GM23338 (cell line): ENCODE data around the gene ADRA2A. TPM values are rescaled to one million over a fixed set of nuclear protein-coding genes. Genes with fewer than 3 reads are reported as not detected.

ENCODE experiments used
- ATAC-seq: fragments of 200-7000 bp; cut with Tn5 transposase; 3 replicates; pipeline ENCODE4 v1.9.1; 2020
- DNase-seq: peaks from one replicate; pipeline ENCODE4 v3.0.0-alpha.2; 2015; ENCODE audit warnings: low spot score
- H2AFZ ChIP-seq: fragments of 200-600 bp; sonication (generic); 2 replicates; pipeline ENCODE4 v1.8.0; 2016; ENCODE audit warnings: antibody characterized with exemption, mild to moderate bottlenecking, moderate library complexity
- H3F3A ChIP-seq: fragments of 200-600 bp; sonication (generic); replicated peaks from 2 replicates; pipeline ENCODE4 v1.8.0; 2017; ENCODE audit warnings: antibody characterized with exemption, mixed run types, low read depth
- H3K27ac ChIP-seq: fragments of 200-600 bp; sonication (generic); 2 replicates; pipeline ENCODE4 v1.6.1; 2016; ENCODE audit warnings: low read depth
- H3K27me3 ChIP-seq: fragments of 200-600 bp; sonication (generic); 2 replicates; pipeline ENCODE4 v1.8.0; 2016; ENCODE audit warnings: mild to moderate bottlenecking, mixed run types, moderate library complexity; ENCODE audit not compliant: insufficient read depth
- H3K36me3 ChIP-seq: fragments of 200-600 bp; sonication (generic); 2 replicates; pipeline ENCODE4 v1.8.0; 2016; ENCODE audit warnings: mild to moderate bottlenecking; ENCODE audit not compliant: insufficient read depth
- H3K4me1 ChIP-seq: fragments of 200-600 bp; sonication (generic); 2 replicates; pipeline ENCODE4 v1.8.0; 2016; ENCODE audit warnings: mild to moderate bottlenecking, moderate library complexity; ENCODE audit not compliant: insufficient read depth
- H3K4me2 ChIP-seq: fragments of 200-600 bp; sonication (generic); 2 replicates; pipeline ENCODE4 v1.7.1; 2017; ENCODE audit warnings: mixed run types
- H3K4me3 ChIP-seq: fragments of 200-600 bp; sonication (generic); 2 replicates; pipeline ENCODE4 v1.6.1; 2016; ENCODE audit warnings: mixed run types
- H3K79me2 ChIP-seq: fragments of 200-600 bp; sonication (generic); replicated peaks from 2 replicates; pipeline ENCODE4 v1.8.0; 2017; ENCODE audit warnings: mild to moderate bottlenecking; ENCODE audit not compliant: insufficient read depth
- H3K9me2 ChIP-seq: fragments of 200-600 bp; sonication (generic); 2 replicates; pipeline ENCODE4 v1.8.0; 2017; ENCODE audit not compliant: insufficient read depth
- H4K20me1 ChIP-seq: fragments of 200-600 bp; sonication (generic); replicated peaks from 2 replicates; pipeline ENCODE4 v1.8.0; 2017; ENCODE audit warnings: mild to moderate bottlenecking; ENCODE audit not compliant: insufficient read depth
- H3K27ac Mint-ChIP-seq: 2 replicates; pipeline ENCODE4 v1.8.0; 2020; ENCODE audit warnings: inconsistent platforms, mild to moderate bottlenecking, moderate library complexity, mixed read lengths
- H3K27me3 Mint-ChIP-seq: 3 replicates; pipeline ENCODE4 v1.8.0; 2022; ENCODE audit warnings: low read depth, mild to moderate bottlenecking, moderate library complexity, mixed read lengths, inconsistent platforms; ENCODE audit not compliant: insufficient read depth, poor library complexity
- H3K36me3 Mint-ChIP-seq: 3 replicates; pipeline ENCODE4 v1.8.0; 2021; ENCODE audit warnings: low read depth, mild to moderate bottlenecking, inconsistent platforms, moderate library complexity, mixed read lengths
- H3K4me1 Mint-ChIP-seq: 3 replicates; pipeline ENCODE4 v1.8.0; 2020; ENCODE audit warnings: mild to moderate bottlenecking, inconsistent platforms, mixed read lengths
- H3K4me3 Mint-ChIP-seq: 3 replicates; pipeline ENCODE4 v1.8.0; 2021; ENCODE audit warnings: moderate library complexity, mild to moderate bottlenecking, inconsistent platforms, mixed read lengths
- H3K9me3 Mint-ChIP-seq: 3 replicates; pipeline ENCODE4 v1.8.0; 2020; ENCODE audit warnings: moderate library complexity, mild to moderate bottlenecking, inconsistent platforms, mixed read lengths
- CREB1 ChIP-seq: fragments of 250-450 bp; sonication (Bioruptor Pico); IDR thresholded peaks from 2 replicates; pipeline ENCODE4 v1.5.0; 2020; ENCODE audit warnings: low read depth, mild to moderate bottlenecking, moderate library complexity
- CTCF ChIP-seq, 2 experiments: fragments of 200-600 bp in 1 of 2; sonication (generic) in 1 of 2; conservative IDR thresholded peaks; 2 replicates each; pipeline versions ENCODE4 v1.5.1 to v1.6.1; 2016 to 2017; ENCODE audit warnings: antibody characterized with exemption in 2 of 2, low read depth in 2 of 2, mild to moderate bottlenecking in 2 of 2, moderate library complexity in 1 of 2
- EZH2 ChIP-seq: fragments of 200-600 bp; sonication (generic); IDR thresholded peaks from one replicate; pipeline ENCODE4 v1.8.0; 2017; ENCODE audit warnings: antibody characterized with exemption, mild to moderate bottlenecking, low read depth; ENCODE audit not compliant: unreplicated experiment
- EZH2phosphoT487 ChIP-seq: fragments of 200-600 bp; sonication (generic); IDR thresholded peaks from one replicate; pipeline ENCODE4 v1.8.1; 2018; ENCODE audit warnings: antibody characterized with exemption; ENCODE audit not compliant: unreplicated experiment
- JUNB ChIP-seq: IDR thresholded peaks from one replicate; pipeline ENCODE4 v1.6.1; 2016; ENCODE audit warnings: antibody characterized with exemption; ENCODE audit not compliant: unreplicated experiment
- NANOG ChIP-seq: IDR thresholded peaks from 2 replicates; pipeline ENCODE4 v1.6.1; 2016; ENCODE audit warnings: antibody characterized with exemption, borderline replicate concordance
- POLR2AphosphoS5 ChIP-seq: IDR thresholded peaks from 2 replicates; pipeline ENCODE4 v1.6.1; 2016; ENCODE audit warnings: antibody characterized with exemption, low read depth
- REST ChIP-seq: IDR thresholded peaks from one replicate; pipeline ENCODE4 v1.6.1; 2018; ENCODE audit warnings: antibody characterized with exemption; ENCODE audit not compliant: unreplicated experiment
- STAT1 ChIP-seq: IDR thresholded peaks from one replicate; pipeline ENCODE4 v1.6.1; 2016; ENCODE audit warnings: antibody characterized with exemption; ENCODE audit not compliant: unreplicated experiment
- ZNF114 ChIP-seq: fragments of 250-450 bp; sonication (Bioruptor Pico); IDR thresholded peaks from 2 replicates; pipeline ENCODE4 v1.5.0; 2020; ENCODE audit warnings: mild to moderate bottlenecking, moderate library complexity
- ZNF331 ChIP-seq: fragments of 250-450 bp; sonication (Bioruptor Pico); IDR thresholded peaks from 2 replicates; pipeline ENCODE4 v1.5.0; 2020; ENCODE audit warnings: low read depth, mild to moderate bottlenecking, moderate library complexity
- long read RNA-seq: library from polyadenylated mRNA; unstranded; transcript quantifications from one replicate; pipeline ENCODE4 v2.0.0, GENCODE V29; 2020; ENCODE audit not compliant: unreplicated experiment
- polyA plus RNA-seq: library from polyadenylated mRNA; unstranded; fragments of >200 nt; fragmentation: Nextera tagmentation; extraction: Ambion mirVana; gene quantifications from 2 replicates; pipeline ENCODE4 v1.2.1, GENCODE V29; 2016
- total RNA-seq: library from RNA; depleted of rRNA; stranded (reverse); fragments of >200 nt; shearing (Covaris generic); gene quantifications from 2 replicates; pipeline ENCODE4 v1.2.3, GENCODE V29; 2014; rRNA removed
- TF ChIP-seq, protein P1 (sequence below): IDR thresholded peaks from 2 replicates; pipeline ENCODE4 v1.6.1; 2016; ENCODE audit warnings: antibody characterized with exemption
- TF ChIP-seq, protein P2 (sequence below): fragments of 250-450 bp; sonication (Bioruptor Pico); IDR thresholded peaks from 2 replicates; pipeline ENCODE4 v1.5.0; 2020; ENCODE audit warnings: mild to moderate bottlenecking, moderate library complexity

Gene ADRA2A
- 1.8 and 2.5 TPM in 2 replicates for total RNA-seq
- polyA plus RNA-seq, result 0.60 and 0.61 TPM in 2 replicates
- long read RNA-seq, result 0 reads

DNA sequence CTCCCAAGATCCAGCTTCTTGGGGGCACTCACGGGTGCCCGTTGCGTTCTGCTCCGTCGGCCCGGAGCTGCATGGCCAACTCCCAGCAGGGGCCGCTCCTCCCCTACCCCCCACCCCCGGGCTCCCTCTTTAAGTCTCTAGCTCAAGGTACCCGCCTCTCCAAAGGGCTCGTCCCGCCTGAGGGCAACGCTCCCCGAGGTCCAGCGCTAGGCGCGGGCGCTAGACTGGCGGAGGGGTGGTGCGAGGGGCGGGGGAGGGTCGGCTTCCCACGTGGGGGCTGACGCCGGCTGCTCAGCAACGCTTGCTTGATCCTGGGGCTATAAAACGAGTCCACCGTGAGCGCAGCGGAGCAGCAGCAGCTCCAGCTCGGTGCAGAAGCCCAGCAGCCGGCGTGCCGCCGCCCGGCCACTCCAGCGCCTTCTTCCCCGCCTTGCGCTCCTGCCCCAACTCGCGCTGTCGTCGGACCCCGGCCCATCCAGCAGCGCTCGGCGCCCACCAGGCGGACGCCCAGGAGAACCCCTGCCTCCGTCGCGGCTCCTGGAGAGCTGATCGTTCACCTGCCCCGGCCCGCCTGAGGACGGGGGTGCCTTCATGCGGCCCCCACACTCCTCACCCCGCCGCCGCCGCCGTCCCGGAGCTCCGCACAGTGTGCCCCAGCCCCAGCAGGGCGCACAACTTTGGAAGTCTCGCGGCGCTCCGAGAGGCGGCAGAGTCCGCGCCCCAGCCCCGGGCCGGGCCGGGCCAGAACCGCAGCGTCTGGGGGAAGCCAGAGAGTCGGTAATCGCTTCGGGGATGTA, at the start of gene ADRA2A:
Gene ADRA2A (plus strand): TSS at position 348 of the 797 bp plus-strand sequence. CDS start 968 bp downstream, outside the sequence.
- Histone ChIP-seq H3K4me1 (no peaks in the 10 kb centered on the region; the same call in 1 of the 2 replicates), H3K27ac (no peak within 1 kb of the TSS), H3K27me3 (peaks cover 55% of the 10 kb centered on the region), H3K36me3 (no peaks in the 10 kb centered on the region), H4K20me1 (no peaks in the 10 kb centered on the region), H3K79me2 (no peaks in the 10 kb centered on the region), H3K4me2 (peak within 1 kb of the TSS; percentile 91), H3K4me3 (peak within 1 kb of the TSS; percentile 74), H3F3A (no peaks in the 10 kb centered on the region), H3K9me2 (no peaks in the 10 kb centered on the region), H2AFZ (peak within 1 kb of the TSS; percentile 98)
- Mint-ChIP-seq H3K9me3 (peaks cover 6% of the 10 kb centered on the region; the same call in 1 of the 3 replicates), H3K4me3 (peak within 1 kb of the TSS; percentile 75), H3K27me3 (peaks cover 31% of the 10 kb centered on the region), H3K4me1 (peaks cover 2% of the 10 kb centered on the region; the same call in 1 of the 3 replicates), H3K27ac (no peak within 1 kb of the TSS), H3K36me3 (peaks cover 3% of the 10 kb centered on the region; the same call in 1 of the 3 replicates)
- peak; percentile 75 for DNase-seq
- no peak for TF ChIP-seq JUNB
- TF ChIP-seq EZH2, result no peak
- TF ChIP-seq REST, result no peak
- TF ChIP-seq, protein P1, sequence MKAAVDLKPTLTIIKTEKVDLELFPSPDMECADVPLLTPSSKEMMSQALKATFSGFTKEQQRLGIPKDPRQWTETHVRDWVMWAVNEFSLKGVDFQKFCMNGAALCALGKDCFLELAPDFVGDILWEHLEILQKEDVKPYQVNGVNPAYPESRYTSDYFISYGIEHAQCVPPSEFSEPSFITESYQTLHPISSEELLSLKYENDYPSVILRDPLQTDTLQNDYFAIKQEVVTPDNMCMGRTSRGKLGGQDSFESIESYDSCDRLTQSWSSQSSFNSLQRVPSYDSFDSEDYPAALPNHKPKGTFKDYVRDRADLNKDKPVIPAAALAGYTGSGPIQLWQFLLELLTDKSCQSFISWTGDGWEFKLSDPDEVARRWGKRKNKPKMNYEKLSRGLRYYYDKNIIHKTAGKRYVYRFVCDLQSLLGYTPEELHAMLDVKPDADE, result no peak
- peak in 1 of 2 experiments; percentile 35; a peak in 2 of 4 replicates for TF ChIP-seq CTCF (conservative IDR thresholded peaks at IDR 0.05; ENCODE audit: low read depth in 2 of 2)
- TF ChIP-seq ZNF331 (CRISPR knock-in tag), result no peak
- TF ChIP-seq POLR2AphosphoS5, result no peak
- no peak for TF ChIP-seq NANOG
- TF ChIP-seq, protein P2, sequence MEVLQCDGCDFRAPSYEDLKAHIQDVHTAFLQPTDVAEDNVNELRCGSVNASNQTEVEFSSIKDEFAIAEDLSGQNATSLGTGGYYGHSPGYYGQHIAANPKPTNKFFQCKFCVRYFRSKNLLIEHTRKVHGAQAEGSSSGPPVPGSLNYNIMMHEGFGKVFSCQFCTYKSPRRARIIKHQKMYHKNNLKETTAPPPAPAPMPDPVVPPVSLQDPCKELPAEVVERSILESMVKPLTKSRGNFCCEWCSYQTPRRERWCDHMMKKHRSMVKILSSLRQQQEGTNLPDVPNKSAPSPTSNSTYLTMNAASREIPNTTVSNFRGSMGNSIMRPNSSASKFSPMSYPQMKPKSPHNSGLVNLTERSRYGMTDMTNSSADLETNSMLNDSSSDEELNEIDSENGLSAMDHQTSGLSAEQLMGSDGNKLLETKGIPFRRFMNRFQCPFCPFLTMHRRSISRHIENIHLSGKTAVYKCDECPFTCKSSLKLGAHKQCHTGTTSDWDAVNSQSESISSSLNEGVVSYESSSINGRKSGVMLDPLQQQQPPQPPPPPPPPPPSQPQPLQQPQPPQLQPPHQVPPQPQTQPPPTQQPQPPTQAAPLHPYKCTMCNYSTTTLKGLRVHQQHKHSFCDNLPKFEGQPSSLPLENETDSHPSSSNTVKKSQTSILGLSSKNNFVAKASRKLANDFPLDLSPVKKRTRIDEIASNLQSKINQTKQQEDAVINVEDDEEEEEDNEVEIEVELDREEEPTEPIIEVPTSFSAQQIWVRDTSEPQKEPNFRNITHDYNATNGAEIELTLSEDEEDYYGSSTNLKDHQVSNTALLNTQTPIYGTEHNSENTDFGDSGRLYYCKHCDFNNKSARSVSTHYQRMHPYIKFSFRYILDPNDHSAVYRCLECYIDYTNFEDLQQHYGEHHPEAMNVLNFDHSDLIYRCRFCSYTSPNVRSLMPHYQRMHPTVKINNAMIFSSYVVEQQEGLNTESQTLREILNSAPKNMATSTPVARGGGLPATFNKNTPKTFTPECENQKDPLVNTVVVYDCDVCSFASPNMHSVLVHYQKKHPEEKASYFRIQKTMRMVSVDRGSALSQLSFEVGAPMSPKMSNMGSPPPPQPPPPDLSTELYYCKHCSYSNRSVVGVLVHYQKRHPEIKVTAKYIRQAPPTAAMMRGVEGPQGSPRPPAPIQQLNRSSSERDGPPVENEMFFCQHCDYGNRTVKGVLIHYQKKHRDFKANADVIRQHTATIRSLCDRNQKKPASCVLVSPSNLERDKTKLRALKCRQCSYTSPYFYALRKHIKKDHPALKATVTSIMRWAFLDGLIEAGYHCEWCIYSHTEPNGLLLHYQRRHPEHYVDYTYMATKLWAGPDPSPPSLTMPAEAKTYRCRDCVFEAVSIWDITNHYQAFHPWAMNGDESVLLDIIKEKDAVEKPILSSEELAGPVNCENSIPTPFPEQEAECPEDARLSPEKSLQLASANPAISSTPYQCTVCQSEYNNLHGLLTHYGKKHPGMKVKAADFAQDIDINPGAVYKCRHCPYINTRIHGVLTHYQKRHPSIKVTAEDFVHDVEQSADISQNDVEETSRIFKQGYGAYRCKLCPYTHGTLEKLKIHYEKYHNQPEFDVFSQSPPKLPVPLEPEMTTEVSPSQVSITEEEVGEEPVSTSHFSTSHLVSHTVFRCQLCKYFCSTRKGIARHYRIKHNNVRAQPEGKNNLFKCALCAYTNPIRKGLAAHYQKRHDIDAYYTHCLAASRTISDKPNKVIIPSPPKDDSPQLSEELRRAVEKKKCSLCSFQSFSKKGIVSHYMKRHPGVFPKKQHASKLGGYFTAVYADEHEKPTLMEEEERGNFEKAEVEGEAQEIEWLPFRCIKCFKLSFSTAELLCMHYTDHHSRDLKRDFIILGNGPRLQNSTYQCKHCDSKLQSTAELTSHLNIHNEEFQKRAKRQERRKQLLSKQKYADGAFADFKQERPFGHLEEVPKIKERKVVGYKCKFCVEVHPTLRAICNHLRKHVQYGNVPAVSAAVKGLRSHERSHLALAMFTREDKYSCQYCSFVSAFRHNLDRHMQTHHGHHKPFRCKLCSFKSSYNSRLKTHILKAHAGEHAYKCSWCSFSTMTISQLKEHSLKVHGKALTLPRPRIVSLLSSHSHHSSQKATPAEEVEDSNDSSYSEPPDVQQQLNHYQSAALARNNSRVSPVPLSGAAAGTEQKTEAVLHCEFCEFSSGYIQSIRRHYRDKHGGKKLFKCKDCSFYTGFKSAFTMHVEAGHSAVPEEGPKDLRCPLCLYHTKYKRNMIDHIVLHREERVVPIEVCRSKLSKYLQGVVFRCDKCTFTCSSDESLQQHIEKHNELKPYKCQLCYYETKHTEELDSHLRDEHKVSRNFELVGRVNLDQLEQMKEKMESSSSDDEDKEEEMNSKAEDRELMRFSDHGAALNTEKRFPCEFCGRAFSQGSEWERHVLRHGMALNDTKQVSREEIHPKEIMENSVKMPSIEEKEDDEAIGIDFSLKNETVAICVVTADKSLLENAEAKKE, result no peak
- no peak for TF ChIP-seq ZNF114 (CRISPR knock-in tag)
- TF ChIP-seq STAT1, result no peak
- no peak for TF ChIP-seq EZH2phosphoT487
- peak; percentile 58; the same call in 1 of the 2 replicates for TF ChIP-seq CREB1 (CRISPR knock-in tag)
- peak; percentile 66 for ATAC-seq
